Activated naive CD4-positive, alpha-beta T cell treated with anti-CD3 and anti-CD28 coated beads, Interleukin-2, amount 10 ng/mL, durations not matched to agents 7 days and 5 days (primary cell): ENCODE measurements around the gene CLCF1.
A peak's percentile ranks its signal among the peaks of the same experiment; 100 is the strongest.

Experiments
- CTCF ChIA-PET: fragments of 350-600 bp; sonication (Branson Sonifier 250); formaldehyde crosslinking; loops from one replicate; lab custom pipeline; 2021; ENCODE audit warnings: antibody characterized with exemption; lab: Charles Lee
- DNase-seq: peaks from one replicate; pipeline ENCODE4 v3.0.0-alpha.2; 2020
- H3K27ac Mint-ChIP-seq: one replicate; pipeline ENCODE4 v1.8.0; 2021; ENCODE audit warnings: mild to moderate bottlenecking, moderate library complexity, mixed read lengths
- H3K27me3 Mint-ChIP-seq: one replicate; pipeline ENCODE4 v1.8.0; 2021; ENCODE audit warnings: mild to moderate bottlenecking, mixed read lengths
- H3K36me3 Mint-ChIP-seq: one replicate; pipeline ENCODE4 v1.8.0; 2021; ENCODE audit warnings: mixed read lengths
- H3K4me1 Mint-ChIP-seq: one replicate; pipeline ENCODE4 v1.8.0; 2021; ENCODE audit warnings: mixed read lengths
- H3K4me3 Mint-ChIP-seq: one replicate; pipeline ENCODE4 v1.8.0; 2021; ENCODE audit warnings: mild to moderate bottlenecking, moderate library complexity, mixed read lengths
- H3K9me3 Mint-ChIP-seq: one replicate; pipeline ENCODE4 v1.8.0; 2021; ENCODE audit warnings: mixed read lengths

The CLCF1 gene

GRCh38 chr11:67379061-67380058 is 6.0 kb upstream of the CLCF1 start:
- Mint-ChIP-seq H3K9me3 (no peaks in the 10 kb centered on the region), H3K36me3 (no peaks in the 10 kb centered on the region), H3K27ac (no peak overlapping the region), H3K27me3 (peaks cover 88% of the 10 kb centered on the region), H3K4me3 (no peak overlapping the region), H3K4me1 (peaks cover 15% of the 10 kb centered on the region)
- CTCF ChIA-PET = interaction anchor here (1.1 to 24.9 kb wide), 4 partner anchors 10 to 116 kb away, joined by 3 to 564 read pairs (median 60); partner anchors contain the start of gene POLD4
- DNase-seq = no peak

DNA sequence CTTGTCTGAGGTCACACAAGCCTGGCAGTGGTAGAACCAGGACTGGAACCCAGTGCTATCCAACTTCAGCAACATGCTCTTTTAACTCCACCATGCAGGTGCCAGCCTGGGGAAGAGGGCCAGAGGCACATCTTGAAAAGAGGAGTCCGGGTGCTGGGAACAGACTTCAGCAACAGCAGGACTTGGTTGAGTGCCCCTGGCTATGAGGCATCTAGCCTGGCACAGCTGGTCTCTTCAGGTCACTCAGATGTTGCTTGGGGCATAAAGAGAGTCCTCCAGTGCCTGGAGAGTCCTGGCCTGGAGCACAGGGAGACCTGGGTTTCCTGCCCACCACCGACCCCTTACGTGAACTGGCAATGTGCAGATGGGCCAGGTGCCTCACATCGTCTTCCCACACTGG is 5.1 kb upstream of the CLCF1 start:
- CTCF ChIA-PET = interaction anchor here (1.1 to 24.9 kb wide), 5 partner anchors 8 to 116 kb away, joined by 3 to 564 read pairs (median 7); partner anchors contain the start of gene POLD4
- Mint-ChIP-seq H3K27ac (no peak overlapping the region), H3K4me3 (no peak overlapping the region), H3K4me1 (peaks cover 22% of the 10 kb centered on the region), H3K27me3 (peaks cover 88% of the 10 kb centered on the region), H3K9me3 (no peaks in the 10 kb centered on the region), H3K36me3 (no peaks in the 10 kb centered on the region)
- no peak for DNase-seq

DNA sequence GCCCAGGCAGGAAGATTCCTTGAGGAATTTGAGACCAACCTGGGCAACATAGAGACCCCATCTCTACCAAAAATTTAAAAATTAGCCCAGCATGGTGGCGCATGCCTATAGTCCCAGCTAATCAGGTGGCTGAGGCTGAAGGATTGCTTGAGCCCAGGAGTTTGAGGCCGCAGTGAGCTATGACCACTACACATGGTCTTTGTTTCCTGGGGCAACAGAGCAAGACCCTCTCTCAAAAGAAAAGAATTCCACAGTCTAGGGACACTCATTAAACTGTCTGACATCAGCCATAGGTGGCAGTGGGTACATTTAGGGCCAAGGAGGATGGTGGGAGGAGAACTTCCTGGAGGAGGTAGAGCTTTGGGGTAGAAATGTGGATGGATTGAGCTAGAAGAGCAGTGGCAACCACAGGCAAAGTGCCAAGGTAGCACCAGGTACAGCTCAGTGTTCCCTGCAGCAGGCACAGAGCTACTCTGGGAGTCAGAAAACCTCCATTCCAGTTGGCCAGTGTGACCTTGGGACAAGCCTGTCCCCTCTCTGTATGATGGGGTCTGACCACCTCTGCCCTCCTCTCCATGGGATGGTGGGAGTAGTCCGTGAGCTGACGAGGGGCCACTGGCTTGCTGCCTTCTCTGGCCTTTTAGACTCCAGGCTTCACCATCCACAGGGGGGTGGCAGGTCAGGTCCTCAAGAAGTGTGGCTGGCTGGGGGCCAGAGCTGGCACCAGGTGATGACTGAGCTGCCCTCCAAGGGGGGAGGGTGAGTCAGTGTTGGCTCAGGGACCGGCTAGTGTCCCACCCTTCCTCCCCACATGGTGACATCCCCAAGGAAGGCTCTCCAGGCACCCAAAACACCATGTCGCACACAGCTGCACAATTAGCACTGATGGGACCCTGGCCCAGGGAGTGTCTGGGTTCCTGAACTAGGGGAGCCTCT is 3.7 kb upstream of the CLCF1 start:
- H3K36me3 Mint-ChIP-seq = no peaks in the 10 kb centered on the region
- DNase-seq = no peak
- H3K9me3 Mint-ChIP-seq = no peaks in the 10 kb centered on the region
- H3K4me1 Mint-ChIP-seq = peaks cover 22% of the 10 kb centered on the region
- no peak overlapping the region for H3K27ac Mint-ChIP-seq
- H3K4me3 Mint-ChIP-seq = no peak overlapping the region
- CTCF ChIA-PET = interaction anchor here (1.8 to 24.9 kb wide), 3 partner anchors 10 to 31 kb away, joined by 7 to 564 read pairs (median 116); partner anchors contain the start of gene POLD4
- peaks cover 94% of the 10 kb centered on the region for H3K27me3 Mint-ChIP-seq

- no peak for DNase-seq
- no peaks in the 10 kb centered on the region for H3K36me3 Mint-ChIP-seq
- H3K27ac Mint-ChIP-seq = no peak overlapping the region
- peaks cover 96% of the 10 kb centered on the region for H3K27me3 Mint-ChIP-seq
- H3K4me3 Mint-ChIP-seq = no peak overlapping the region
- H3K4me1 Mint-ChIP-seq = peaks cover 28% of the 10 kb centered on the region
- CTCF ChIA-PET = interaction anchor here (8.2 to 24.9 kb wide), 2 partner anchors 22 to 31 kb away, joined by 116 to 564 read pairs; partner anchors contain the start of gene POLD4
- H3K9me3 Mint-ChIP-seq = no peaks in the 10 kb centered on the region
These were observed 2.8 kb upstream of the CLCF1 start for GRCh38 chr11:67376063-67376820.

GRCh38 chr11:67375320-67376055 is 2.1 kb upstream of the CLCF1 start:
- H3K4me1 Mint-ChIP-seq = peaks cover 31% of the 10 kb centered on the region

DNA sequence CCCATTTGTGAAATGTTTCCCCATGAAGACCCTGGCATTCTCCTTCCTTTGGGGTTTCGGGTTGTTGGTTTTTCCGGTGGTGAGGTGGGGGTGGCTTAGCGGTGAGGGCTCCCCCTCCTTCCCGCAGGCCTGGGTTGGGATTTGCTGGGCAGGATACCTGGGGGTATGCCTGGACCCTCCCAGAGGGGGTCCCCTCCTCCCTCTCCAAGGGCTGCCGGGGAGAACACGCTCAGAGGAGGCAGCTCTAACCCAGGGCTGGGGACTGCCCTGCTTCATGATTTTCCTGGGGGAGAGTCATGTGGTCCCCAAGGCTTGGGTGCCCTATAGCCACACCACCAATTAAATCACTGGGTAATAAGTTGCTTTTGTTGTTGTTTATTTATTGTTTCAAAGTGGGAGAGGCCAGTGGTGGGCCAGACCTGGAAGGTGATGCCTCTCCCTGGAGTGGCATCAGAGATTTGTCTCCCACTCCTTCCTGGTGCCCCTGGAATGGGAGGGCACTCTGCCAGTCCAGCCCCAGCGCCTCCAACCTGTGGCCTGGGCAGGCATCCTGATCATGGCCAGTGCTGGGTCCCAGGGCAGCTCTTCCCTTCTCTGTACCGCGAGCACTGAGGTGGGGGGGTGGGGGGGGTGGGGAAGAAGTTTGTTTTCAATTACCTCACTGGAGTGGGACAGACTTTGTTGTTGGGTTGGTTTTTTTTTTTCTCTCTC is 1.3 kb upstream of the CLCF1 start:
- Mint-ChIP-seq H3K4me3 (no peak overlapping the region), H3K9me3 (no peaks in the 10 kb centered on the region), H3K4me1 (peaks cover 33% of the 10 kb centered on the region), H3K27me3 (peaks cover 96% of the 10 kb centered on the region), H3K36me3 (no peaks in the 10 kb centered on the region), H3K27ac (no peak overlapping the region)
- DNase-seq = no peak
- CTCF ChIA-PET = interaction anchor here (0.9 to 24.9 kb wide), 9 partner anchors 8 to 113 kb away, joined by 3 to 564 read pairs (median 7); partner anchors contain the start of gene POLD4

More at GRCh38 chr11:67375320-67376055, 2.1 kb upstream of the CLCF1 start:
- CTCF ChIA-PET = interaction anchor here (2.0 to 24.9 kb wide), 3 partner anchors 13 to 30 kb away, joined by 13 to 564 read pairs (median 116); partner anchors contain the start of gene POLD4
- DNase-seq = no peak
- Mint-ChIP-seq H3K27ac (no peak overlapping the region), H3K4me3 (no peak overlapping the region), H3K9me3 (no peaks in the 10 kb centered on the region), H3K27me3 (peaks cover 96% of the 10 kb centered on the region), H3K36me3 (no peaks in the 10 kb centered on the region)

GRCh38 chr11:67373648-67374570 is 511 bp upstream of the CLCF1 start:
- peaks cover 96% of the 10 kb centered on the region for H3K27me3 Mint-ChIP-seq
- peak overlapping the region; percentile 80 for H3K4me3 Mint-ChIP-seq
- H3K27ac Mint-ChIP-seq = peak overlapping the region; percentile 37
- peaks cover 35% of the 10 kb centered on the region for H3K4me1 Mint-ChIP-seq
- H3K36me3 Mint-ChIP-seq = no peaks in the 10 kb centered on the region
- DNase-seq = peak; percentile 79
- no peaks in the 10 kb centered on the region for H3K9me3 Mint-ChIP-seq
- CTCF ChIA-PET = interaction anchor here (0.9 to 24.9 kb wide), 10 partner anchors 8 to 292 kb away, joined by 3 to 564 read pairs (median 6); partner anchors contain the start of gene POLD4

DNA sequence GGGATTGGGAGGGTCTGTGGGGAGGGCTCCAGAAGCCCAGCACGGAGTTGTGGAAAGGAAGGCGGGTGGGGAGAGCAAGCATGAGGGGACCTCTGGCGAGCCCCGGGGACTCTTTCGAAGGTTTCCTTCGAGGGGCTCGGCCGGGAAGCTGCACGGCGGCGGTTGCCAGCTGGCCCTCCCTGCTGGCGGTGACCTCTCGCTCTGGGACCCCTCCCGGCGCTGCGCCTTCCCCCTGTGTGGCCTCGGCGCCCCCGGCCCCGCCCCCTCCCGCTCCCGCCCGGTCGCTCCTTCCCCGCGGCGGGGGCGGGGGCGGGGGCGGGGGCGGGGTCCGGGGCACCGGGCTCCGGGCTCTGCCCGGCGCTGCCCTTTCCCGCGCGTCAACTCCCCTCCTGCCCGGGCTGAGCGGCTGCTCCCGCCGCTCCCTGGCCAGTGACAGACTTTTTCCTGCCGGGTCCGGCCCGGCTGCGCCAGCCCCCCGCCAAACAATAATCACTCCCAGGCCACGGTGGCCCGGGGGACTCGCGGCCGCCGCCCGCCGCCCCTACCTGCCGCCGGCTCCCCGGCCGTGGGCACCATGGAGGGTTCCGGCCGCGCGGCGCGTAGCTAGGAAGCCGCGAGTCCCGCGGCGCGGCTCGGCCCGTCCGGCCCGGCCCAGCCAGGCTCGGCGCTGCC is 941 bp downstream of the CLCF1 start:
- CTCF ChIA-PET = interaction anchor here (2.0 to 24.9 kb wide), 4 partner anchors 10 to 27 kb away, joined by 7 to 564 read pairs (median 29); partner anchors contain the start of gene POLD4
- DNase-seq = peak; percentile 50
- Mint-ChIP-seq H3K27me3 (peaks cover 100% of the 10 kb centered on the region), H3K36me3 (no peaks in the 10 kb centered on the region), H3K4me1 (peaks cover 42% of the 10 kb centered on the region), H3K9me3 (no peaks in the 10 kb centered on the region), H3K4me3 (no peak overlapping the region), H3K27ac (no peak overlapping the region)

- Mint-ChIP-seq H3K4me1 (peaks cover 42% of the 10 kb centered on the region), H3K9me3 (no peaks in the 10 kb centered on the region), H3K27me3 (peaks cover 100% of the 10 kb centered on the region), H3K27ac (no peak overlapping the region), H3K4me3 (peak overlapping the region; percentile 66), H3K36me3 (no peaks in the 10 kb centered on the region)
- CTCF ChIA-PET = interaction anchor here (1.4 to 24.9 kb wide), 3 partner anchors 11 to 18 kb away, joined by 4 to 564 read pairs (median 46); partner anchors contain the start of gene POLD4
- DNase-seq = no peak
These were observed 1.5 kb downstream of the CLCF1 start for GRCh38 chr11:67371911-67372320.

DNA sequence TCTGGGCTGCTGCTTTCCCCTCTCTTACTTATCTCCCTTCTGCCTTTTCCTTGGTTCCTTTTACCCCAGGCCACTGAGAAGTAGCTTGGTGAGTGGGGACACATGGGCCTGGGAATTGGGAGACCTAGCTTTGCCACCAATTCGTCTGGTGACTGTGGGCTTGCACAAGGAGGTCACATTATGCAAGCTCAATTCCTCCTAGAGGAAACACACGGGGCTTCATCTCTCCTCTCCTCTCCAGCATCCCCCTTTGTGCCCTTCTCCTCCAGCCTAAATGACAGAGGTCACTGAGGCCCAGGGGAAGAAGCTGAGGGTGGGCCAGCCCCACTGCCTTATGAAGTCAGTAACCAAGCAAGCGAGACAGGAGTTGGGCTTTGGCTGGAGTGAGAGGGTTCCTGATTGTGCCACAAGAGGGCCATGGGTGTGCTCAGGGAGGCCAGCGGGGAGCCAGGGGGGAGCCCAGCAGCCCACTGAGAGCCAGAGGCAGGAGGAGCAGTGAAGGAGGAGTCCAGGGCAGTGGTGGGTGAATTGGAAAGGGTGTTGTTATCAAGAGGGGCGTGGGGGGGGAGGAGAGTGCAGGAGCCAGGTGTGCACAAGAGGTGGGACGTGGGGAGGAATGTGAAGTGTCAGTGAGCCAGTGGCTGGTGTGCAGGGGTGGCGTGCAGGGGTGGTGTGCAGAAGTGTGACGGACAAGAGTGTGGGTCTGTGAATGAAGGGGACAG is 2.0 kb downstream of the CLCF1 start:
- Mint-ChIP-seq H3K27me3 (peaks cover 100% of the 10 kb centered on the region), H3K27ac (no peak overlapping the region), H3K4me3 (peak overlapping the region; percentile 66), H3K36me3 (no peaks in the 10 kb centered on the region), H3K9me3 (no peaks in the 10 kb centered on the region), H3K4me1 (peaks cover 42% of the 10 kb centered on the region)
- peak; percentile 46 for DNase-seq
- CTCF ChIA-PET = interaction anchor here (1.1 to 24.9 kb wide), 6 partner anchors 10 to 112 kb away, joined by 3 to 564 read pairs (median 14); partner anchors contain the start of genes AIP and POLD4
